Measurements from ENCODE around the gene C7orf25. TPM values are rescaled to one million over a fixed set of nuclear protein-coding genes. Genes with fewer than 3 reads are reported as not detected.

C7orf25 gene
- polyA plus RNA-seq (ENCODE audit: insufficient read depth in 1 of 5, insufficient read length in 5 of 5, low replicate concordance in 1 of 5), result 1 to 10 TPM; 2.3 to 2.9 (median 2.4) TPM
- long read RNA-seq, donor 1, partial matches to known transcripts, result 0 of 5 reads
- long read RNA-seq, donor 1, other reads (novel, unspliced or antisense), result 0 of 5 reads
- long read RNA-seq, donor 2, partial matches to known transcripts, result 0 of 3 reads
- long read RNA-seq, donor 2, other reads (novel, unspliced or antisense), result 0 of 3 reads
- long read RNA-seq, donor 3, partial matches to known transcripts, result 0 of 3 reads
- long read RNA-seq, donor 3, other reads (novel, unspliced or antisense), result 0 of 3 reads
- long read RNA-seq, donor 4, partial matches to known transcripts, result 0 of 4 reads
- long read RNA-seq, donor 4, other reads (novel, unspliced or antisense), result 0 of 4 reads
- long read RNA-seq, donor 5, transcript C7orf25-201 (2 exons, 2,451 nt), result major isoform, 13 of 15 reads
- long read RNA-seq, donor 5, partial matches to known transcripts, result 0 of 15 reads
- long read RNA-seq, donor 5, other reads (novel, unspliced or antisense), result 0 of 15 reads
- long read RNA-seq, donor 6, transcript C7orf25-201 (2 exons, 2,451 nt), result major isoform, 8 of 9 reads
- long read RNA-seq, donor 6, partial matches to known transcripts, result 0 of 9 reads
- long read RNA-seq, donor 6, other reads (novel, unspliced or antisense), result 0 of 9 reads
- long read RNA-seq, donor 7, transcript C7orf25-201 (2 exons, 2,451 nt), result major isoform, 9 of 10 reads
- long read RNA-seq, donor 7, partial matches to known transcripts, result 0 of 10 reads
- long read RNA-seq, donor 7, other reads (novel, unspliced or antisense), result 0 of 10 reads
- long read RNA-seq, donor 8, partial matches to known transcripts, result 0 of 2 reads
- long read RNA-seq, donor 8, other reads (novel, unspliced or antisense), result 0 of 2 reads

- peak; percentile 95 to 96 for DNase-seq
Observed at GRCh38 chr7:42911454-42912447, at the start of gene C7orf25. TSS of gene C7orf25 (minus strand) at chr7:42912070. CDS start at chr7:42910900, 1,170 bp downstream.

GRCh38 chr7:42961170-42961569 is 49.3 kb upstream of the C7orf25 start:
- no peak for DNase-seq

- DNase-seq, result no peak
Observed at GRCh38 chr7:42960762-42961161, 48.9 kb upstream of the C7orf25 start.

- DNase-seq, result no peak
Observed at GRCh38 chr7:42959549-42959948, 47.7 kb upstream of the C7orf25 start.

GRCh38 chr7:42956062-42956461 is 44.2 kb upstream of the C7orf25 start:
- no peak for DNase-seq

- no peak for DNase-seq
Observed at GRCh38 chr7:42953994-42954393, 42.1 kb upstream of the C7orf25 start.

- DNase-seq, result no peak
Observed at GRCh38 chr7:42952328-42952727, 40.5 kb upstream of the C7orf25 start.

- DNase-seq, result no peak
Observed at GRCh38 chr7:42950417-42950816, 38.5 kb upstream of the C7orf25 start.

- DNase-seq, result no peak
Observed at GRCh38 chr7:42947521-42947920, 35.7 kb upstream of the C7orf25 start.

- DNase-seq, result no peak
Observed at GRCh38 chr7:42946627-42946950, 34.7 kb upstream of the C7orf25 start.

- DNase-seq, result no peak
Observed at GRCh38 chr7:42945821-42946626, 34.2 kb upstream of the C7orf25 start.

GRCh38 chr7:42940985-42941847 is 29.3 kb upstream of the C7orf25 start:
- peak; percentile 56 to 65 for DNase-seq

GRCh38 chr7:42939457-42940240 is 27.8 kb upstream of the C7orf25 start:
- DNase-seq, result no peak

- DNase-seq, result no peak
Observed at GRCh38 chr7:42935861-42936260, 24.0 kb upstream of the C7orf25 start.

GRCh38 chr7:42934291-42934690 is 22.4 kb upstream of the C7orf25 start:
- no peak for DNase-seq

- peak in 1 of 2 donors; percentile 43 for DNase-seq
Observed at GRCh38 chr7:42932811-42933591, 21.1 kb upstream of the C7orf25 start.

- DNase-seq, result peak; percentile 92 to 96
Observed at GRCh38 chr7:42931834-42932651, 20.2 kb upstream of the C7orf25 start, which contains the start of the genes MRPL32 and PSMA2. TSS of gene MRPL32 (plus strand) at chr7:42932376. CDS start at chr7:42932387, 11 bp downstream. TSS of gene PSMA2 (minus strand) at chr7:42932174. CDS start at chr7:42932158, 16 bp downstream.
